ENCODE measurements around the gene DUSP1. TPM values are rescaled to one million over a fixed set of nuclear protein-coding genes. Genes with fewer than 3 reads are reported as not detected.

Gene DUSP1
- total and polyA plus RNA-seq, 8 donors: 76.4 to 690 (median 288) TPM

DNA sequence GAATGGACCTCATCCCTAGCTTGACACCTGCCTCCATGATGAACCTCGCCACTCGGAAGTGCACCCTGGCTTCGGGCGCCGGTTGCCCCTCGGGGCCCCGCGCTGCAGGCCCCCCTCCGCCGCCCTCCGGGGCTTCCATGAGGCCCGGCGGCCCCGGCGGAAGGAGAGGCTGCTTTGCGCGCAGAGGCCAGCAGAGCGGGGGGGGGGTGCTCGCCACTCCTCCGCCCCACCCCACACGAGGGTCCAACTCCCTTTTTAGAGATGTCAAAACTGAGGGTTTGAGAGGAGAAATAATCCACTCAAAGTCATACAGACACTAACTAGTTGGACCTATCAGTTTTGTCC lies 7.9 kb downstream of the DUSP1 start:
- H3K27ac ChIP-seq: no peak overlapping the region
- 93 to 97% (median 95%) methylated on average over 18 to 21 of the region's 21 CpGs for WGBS, 5 donors
- peaks cover 7 to 9% (median 8%) of the 10 kb centered on the region in 4 donors for H3K36me3 ChIP-seq
- no peak for DNase-seq
- H3K4me3 ChIP-seq: no peak overlapping the region
- TF ChIP-seq POLR2AphosphoS5 (IDR thresholded peaks at IDR 0.05) (no peak), POLR2A (IDR thresholded peaks at IDR 0.05) (no peak), EP300 (IDR thresholded peaks at IDR 0.05) (no peak)
- TF ChIP-seq, protein P1, sequence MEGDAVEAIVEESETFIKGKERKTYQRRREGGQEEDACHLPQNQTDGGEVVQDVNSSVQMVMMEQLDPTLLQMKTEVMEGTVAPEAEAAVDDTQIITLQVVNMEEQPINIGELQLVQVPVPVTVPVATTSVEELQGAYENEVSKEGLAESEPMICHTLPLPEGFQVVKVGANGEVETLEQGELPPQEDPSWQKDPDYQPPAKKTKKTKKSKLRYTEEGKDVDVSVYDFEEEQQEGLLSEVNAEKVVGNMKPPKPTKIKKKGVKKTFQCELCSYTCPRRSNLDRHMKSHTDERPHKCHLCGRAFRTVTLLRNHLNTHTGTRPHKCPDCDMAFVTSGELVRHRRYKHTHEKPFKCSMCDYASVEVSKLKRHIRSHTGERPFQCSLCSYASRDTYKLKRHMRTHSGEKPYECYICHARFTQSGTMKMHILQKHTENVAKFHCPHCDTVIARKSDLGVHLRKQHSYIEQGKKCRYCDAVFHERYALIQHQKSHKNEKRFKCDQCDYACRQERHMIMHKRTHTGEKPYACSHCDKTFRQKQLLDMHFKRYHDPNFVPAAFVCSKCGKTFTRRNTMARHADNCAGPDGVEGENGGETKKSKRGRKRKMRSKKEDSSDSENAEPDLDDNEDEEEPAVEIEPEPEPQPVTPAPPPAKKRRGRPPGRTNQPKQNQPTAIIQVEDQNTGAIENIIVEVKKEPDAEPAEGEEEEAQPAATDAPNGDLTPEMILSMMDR (IDR thresholded peaks at IDR 0.05): no peak
- H3K27me3 ChIP-seq: no peaks in the 10 kb centered on the region
- peaks cover 13 to 41% (median 33%) of the 10 kb centered on the region in 4 donors for H3K4me1 ChIP-seq
- H3K9me3 ChIP-seq: peaks cover 0 to 5% (median 0%) of the 10 kb centered on the region in 4 donors
- intact Hi-C loops (cut with DNase I; ENCODE audit: low total_unique reads): loop anchor here (10.0 kb wide), 1 partner anchor 48 kb away; no protein-coding TSS in a partner anchor

DNA sequence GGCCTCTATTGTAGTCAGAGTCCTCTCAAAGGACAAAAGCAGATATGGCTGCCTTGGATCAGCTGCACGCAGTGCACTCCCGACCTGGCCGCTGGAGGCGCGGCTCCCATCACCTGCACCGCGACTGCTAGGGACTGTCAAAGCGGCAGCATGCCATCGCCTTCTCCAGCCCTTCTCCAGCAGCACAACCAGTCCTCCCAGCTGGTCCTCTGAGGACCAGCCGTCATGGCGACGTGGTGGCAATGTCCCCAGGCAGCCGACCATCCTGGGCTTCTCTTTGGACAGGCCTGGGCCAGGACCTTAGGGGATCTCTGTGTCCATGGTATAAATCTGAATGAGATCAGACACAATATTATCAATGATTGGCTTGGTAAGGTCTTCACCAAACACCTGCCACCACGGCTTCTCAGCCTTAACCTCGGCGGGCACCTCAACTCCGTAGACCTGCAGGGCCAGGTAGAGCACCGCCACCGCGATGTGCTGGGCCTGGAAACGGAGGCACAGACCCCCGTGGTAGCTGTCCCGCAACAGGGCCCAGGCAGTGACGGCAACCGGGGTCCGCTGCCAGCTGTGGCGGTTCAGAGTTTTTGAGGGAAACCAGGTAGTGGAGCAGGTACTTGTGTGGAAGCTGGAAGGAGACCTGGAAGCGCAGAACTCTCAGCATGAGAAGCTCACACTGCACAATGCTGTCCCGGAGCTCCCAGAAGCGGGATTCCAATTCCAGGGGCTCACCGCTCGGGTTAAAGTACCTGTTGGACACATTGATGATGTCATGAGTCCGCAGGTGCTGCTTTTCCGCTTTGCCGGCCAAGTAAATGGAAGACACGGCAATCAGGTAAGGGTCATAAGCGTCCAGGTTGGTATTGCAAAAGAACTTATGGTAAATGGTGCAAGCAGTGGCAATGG lies 8.5 kb downstream of the DUSP1 start:
- intact Hi-C loops (cut with DNase I; ENCODE audit: low total_unique reads): loop anchor here (10.0 kb wide), 1 partner anchor 48 kb away; no protein-coding TSS in a partner anchor
- Histone ChIP-seq H3K9me3 (peaks cover 0 to 5% (median 0%) of the 10 kb centered on the region in 4 donors), H3K4me1 (peaks cover 13 to 34% (median 27%) of the 10 kb centered on the region in 4 donors), H3K36me3 (peaks cover 1 to 2% (median 2%) of the 10 kb centered on the region in 4 donors), H3K27ac (no peak overlapping the region), H3K4me3 (no peak overlapping the region), H3K27me3 (no peaks in the 10 kb centered on the region)
- WGBS, 5 donors: 90 to 96% (median 94%) methylated on average over 21 to 37 of the region's 37 CpGs
- no peak for DNase-seq
- TF ChIP-seq, protein P1 (IDR thresholded peaks at IDR 0.05): no peak
- TF ChIP-seq POLR2A (IDR thresholded peaks at IDR 0.05): no peak
- no peak for TF ChIP-seq POLR2AphosphoS5 (IDR thresholded peaks at IDR 0.05)

DNA sequence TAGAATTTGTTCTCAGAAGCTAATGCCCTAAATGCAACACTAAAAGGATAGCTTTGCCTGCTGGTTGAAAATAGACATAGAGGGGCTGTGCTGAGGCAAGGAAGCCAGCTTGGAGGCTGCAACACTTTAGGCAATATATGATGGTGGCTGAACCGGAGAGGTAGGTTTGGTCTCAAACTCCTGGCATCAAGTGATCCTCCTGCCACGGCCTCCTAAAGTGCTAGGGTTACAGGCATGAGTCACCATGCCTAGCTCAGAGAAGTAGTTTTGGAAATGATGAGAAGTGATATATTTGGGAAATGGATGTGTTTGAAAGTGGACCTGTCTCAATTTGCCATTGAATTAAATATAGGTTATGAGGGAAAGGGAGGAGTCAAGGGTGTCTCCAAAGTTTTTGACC lies 10.0 kb downstream of the DUSP1 start:
- Histone ChIP-seq H3K36me3 (no peaks in the 10 kb centered on the region), H3K4me1 (peaks cover 5 to 19% (median 15%) of the 10 kb centered on the region in 4 donors), H3K27me3 (no peaks in the 10 kb centered on the region), H3K9me3 (peaks cover 0 to 5% (median 0%) of the 10 kb centered on the region in 4 donors), H3K4me3 (no peak overlapping the region), H3K27ac (no peak overlapping the region)
- TF ChIP-seq EP300 (IDR thresholded peaks at IDR 0.05): no peak
- TF ChIP-seq POLR2A (IDR thresholded peaks at IDR 0.05): no peak
- no peak for DNase-seq
- intact Hi-C loops (cut with DNase I; ENCODE audit: low total_unique reads): loop anchor here (10.0 kb wide), 1 partner anchor 46 kb away; no protein-coding TSS in a partner anchor
- WGBS, 5 donors: 84 to 92% (median 90%) methylated on average over 2 of the region's 2 CpGs

DNA sequence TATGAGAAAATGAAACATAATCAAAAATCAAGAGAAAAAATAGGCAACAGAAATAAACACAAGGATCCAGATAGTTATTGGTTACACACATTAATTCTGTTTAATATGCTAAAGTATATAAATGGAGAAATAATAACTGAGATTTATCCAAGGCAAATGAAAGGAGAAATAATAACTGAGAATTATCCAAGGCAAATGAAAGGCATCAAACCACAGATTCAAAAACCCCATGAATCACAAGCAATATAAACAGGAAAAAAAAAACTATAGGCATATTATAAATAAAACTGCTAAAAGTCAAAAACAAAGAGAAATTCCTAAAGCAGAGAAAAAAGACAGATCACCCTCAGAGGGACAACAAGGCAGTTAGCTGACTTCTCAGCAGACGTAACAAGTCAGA lies 10.9 kb downstream of the DUSP1 start:
- 89 to 100% (median 92%) methylated on average over 1 of the region's 1 CpG for WGBS, 5 donors
- Histone ChIP-seq H3K4me1 (peaks cover 0 to 12% (median 9%) of the 10 kb centered on the region in 4 donors), H3K27ac (no peak overlapping the region), H3K4me3 (no peak overlapping the region), H3K9me3 (peaks cover 0 to 5% (median 0%) of the 10 kb centered on the region in 4 donors), H3K27me3 (no peaks in the 10 kb centered on the region), H3K36me3 (no peaks in the 10 kb centered on the region)
- intact Hi-C loops (cut with DNase I; ENCODE audit: low total_unique reads): loop anchor here (10.0 kb wide), 1 partner anchor 45 kb away; no protein-coding TSS in a partner anchor
- TF ChIP-seq, protein P1 (IDR thresholded peaks at IDR 0.05): no peak
- no peak for TF ChIP-seq POLR2A (IDR thresholded peaks at IDR 0.05)
- TF ChIP-seq POLR2AphosphoS5 (IDR thresholded peaks at IDR 0.05): no peak
- no peak for TF ChIP-seq EP300 (IDR thresholded peaks at IDR 0.05)
- no peak for DNase-seq
